Tongue (tissue), 2 donors: ENCODE results near the gene LTBP2. TPM values are rescaled to one million over a fixed set of nuclear protein-coding genes. Genes with fewer than 3 reads are reported as not detected.

Experiments
- DNase-seq: peaks from one replicate; pipeline ENCODE4 v3.0.0-alpha.2; 2015
- total RNA-seq: library from RNA; depleted of rRNA; stranded (reverse); fragments of >200 nt; gene quantifications from one replicate; pipeline ENCODE4 v1.2.3, GENCODE V29; 2014

The LTBP2 gene
- total RNA-seq, 1 donor from 2014 or later: 29.1 TPM

GRCh38 chr14:74504874-74505720 is 106.9 kb downstream of the LTBP2 start:
- no peak for DNase-seq

GRCh38 chr14:74504412-74504811 is 107.6 kb downstream of the LTBP2 start:
- no peak for DNase-seq

- DNase-seq: no peak
Observed at GRCh38 chr14:74503938-74504335, 108.1 kb downstream of the LTBP2 start.

- no peak for DNase-seq
Observed at GRCh38 chr14:74503291-74503937, 108.6 kb downstream of the LTBP2 start.

- peak; percentile 59 for DNase-seq
Observed at GRCh38 chr14:74502236-74503019, 109.6 kb downstream of the LTBP2 start.

- DNase-seq: no peak
Observed at GRCh38 chr14:74501691-74502090, 110.3 kb downstream of the LTBP2 start.

GRCh38 chr14:74501135-74501614 is 110.9 kb downstream of the LTBP2 start:
- DNase-seq: peak; percentile 94

- DNase-seq: no peak
Observed at GRCh38 chr14:74500417-74501134, 111.5 kb downstream of the LTBP2 start.

GRCh38 chr14:74495356-74495755 is 116.7 kb downstream of the LTBP2 start:
- DNase-seq: no peak

- DNase-seq: peak; percentile 100
Observed at GRCh38 chr14:74493343-74494261, 118.4 kb downstream of the LTBP2 start, which contains the start of gene ISCA2. Gene ISCA2, plus strand, starts transcription at chr14:74493765. Its CDS starts 10 bp downstream, at chr14:74493775.

- no peak for DNase-seq
Observed at GRCh38 chr14:74492776-74493342, 119.2 kb downstream of the LTBP2 start, which contains the start of gene NPC2. Gene NPC2, minus strand, starts transcription at chr14:74493305. Its CDS starts 31 bp downstream, at chr14:74493274.

- DNase-seq: peak; percentile 56
Observed at GRCh38 chr14:74491956-74492775, 119.9 kb downstream of the LTBP2 start.

GRCh38 chr14:74490486-74490885 is 121.6 kb downstream of the LTBP2 start:
- DNase-seq: no peak

- no peak for DNase-seq
Observed at GRCh38 chr14:74488786-74489397, 123.1 kb downstream of the LTBP2 start.

GRCh38 chr14:74486164-74486563 is 125.9 kb downstream of the LTBP2 start:
- DNase-seq: no peak

- no peak for DNase-seq
Observed at GRCh38 chr14:74483321-74483720, 128.7 kb downstream of the LTBP2 start.

- DNase-seq: no peak
Observed at GRCh38 chr14:74482571-74482970, 129.5 kb downstream of the LTBP2 start.

GRCh38 chr14:74480046-74480445 is 132.0 kb downstream of the LTBP2 start:
- DNase-seq: no peak
